ENCODE results near the gene UBXN6. TPM values are rescaled to one million over a fixed set of nuclear protein-coding genes. Genes with fewer than 3 reads are reported as not detected.

The UBXN6 gene
- total RNA-seq, 4 donors from 2014 or later, result 40.7 to 72.9 (median 50.8) TPM

GRCh38 chr19:4504891-4505569, 47.4 kb upstream of the UBXN6 start:
- no peak for DNase-seq
- Histone ChIP-seq H3K36me3 (peaks cover 8 to 61% (median 38%) of the 10 kb centered on the region in 3 donors), H3K27ac (no peak overlapping the region), H3K9me3 (no peaks in the 10 kb centered on the region), H3K4me1 (no peaks in the 10 kb centered on the region), H3K4me3 (no peak overlapping the region), H3K27me3 (no peaks in the 10 kb centered on the region)
- intact Hi-C loops (cut with DNase I), result no loop called here
- 70 to 81% methylated on average over 5 to 15 of the region's 15 CpGs for WGBS, 2 donors
- TF ChIP-seq POLR2A (IDR thresholded peaks at IDR 0.05), result no peak

- Histone ChIP-seq H3K4me1 (no peaks in the 10 kb centered on the region), H3K27me3 (no peaks in the 10 kb centered on the region), H3K27ac (no peak overlapping the region), H3K4me3 (no peak overlapping the region), H3K36me3 (peaks cover 8 to 68% (median 38%) of the 10 kb centered on the region in 3 donors), H3K9me3 (no peaks in the 10 kb centered on the region)
- DNase-seq, result no peak
- TF ChIP-seq POLR2A (IDR thresholded peaks at IDR 0.05) (no peak), CTCF (IDR thresholded peaks at IDR 0.05) (no peak)
- WGBS, 2 donors, result 57 to 65% methylated on average over 4 to 5 of the region's 23 CpGs
- intact Hi-C loops (cut with DNase I), result no loop called here
Observed at GRCh38 chr19:4504297-4504701, 46.7 kb upstream of the UBXN6 start.

GRCh38 chr19:4503825-4504170, 46.2 kb upstream of the UBXN6 start:
- Histone ChIP-seq H3K27ac (no peak overlapping the region), H3K36me3 (peaks cover 9 to 73% (median 40%) of the 10 kb centered on the region in 3 donors), H3K9me3 (no peaks in the 10 kb centered on the region), H3K4me1 (no peaks in the 10 kb centered on the region), H3K4me3 (no peak overlapping the region), H3K27me3 (no peaks in the 10 kb centered on the region)
- 60 to 95% methylated on average over 1 to 4 of the region's 10 CpGs for WGBS, 2 donors
- DNase-seq, result no peak
- intact Hi-C loops (cut with DNase I), result no loop called here
- no peak for TF ChIP-seq POLR2A (IDR thresholded peaks at IDR 0.05)
- TF ChIP-seq CTCF (IDR thresholded peaks at IDR 0.05), result no peak

GRCh38 chr19:4503132-4503824, 45.7 kb upstream of the UBXN6 start:
- DNase-seq, result no peak
- Histone ChIP-seq H3K4me1 (no peaks in the 10 kb centered on the region), H3K9me3 (no peaks in the 10 kb centered on the region), H3K27me3 (no peaks in the 10 kb centered on the region), H3K36me3 (peaks cover 14 to 79% (median 45%) of the 10 kb centered on the region in 3 donors), H3K27ac (no peak overlapping the region), H3K4me3 (no peak overlapping the region)
- intact Hi-C loops (cut with DNase I), result no loop called here
- TF ChIP-seq CTCF (IDR thresholded peaks at IDR 0.05) (no peak), POLR2A (IDR thresholded peaks at IDR 0.05) (no peak)
- 78% methylated on average over 5 of the region's 25 CpGs; no CpG with 5 or more reads in 1 of the 2 donors for WGBS, 2 donors

GRCh38 chr19:4502282-4503131, 44.9 kb upstream of the UBXN6 start:
- no peak overlapping the region for H3K4me3 ChIP-seq
- WGBS, 2 donors, result 73% methylated on average over 20 of the region's 37 CpGs; no CpG with 5 or more reads in 1 of the 2 donors
- no peak for DNase-seq
- TF ChIP-seq POLR2A (IDR thresholded peaks at IDR 0.05) (no peak), CTCF (IDR thresholded peaks at IDR 0.05) (no peak)
- H3K27ac ChIP-seq, result no peak overlapping the region
- H3K36me3 ChIP-seq, result peaks cover 19 to 86% (median 51%) of the 10 kb centered on the region in 3 donors
- no peaks in the 10 kb centered on the region for H3K9me3 ChIP-seq
- H3K27me3 ChIP-seq, result no peaks in the 10 kb centered on the region
- intact Hi-C loops (cut with DNase I), result no loop called here
- H3K4me1 ChIP-seq, result no peaks in the 10 kb centered on the region
